NCI-H2107 (cell line): ENCODE results near the gene ABCB4.
"Not testable (repeated sequence)": the region's sequence is repeated elsewhere in the genome, so short reads cannot be mapped to it uniquely, and the experiment has no call there.

Source experiments
- DNase-seq: peaks from one replicate; lab custom pipeline; 2025; lab: John Stamatoyannopoulos, UW

The ABCB4 gene

GRCh38 chr7:87476179-87476557, 688 bp upstream of the ABCB4 start:
- DNase-seq: no peak

- no peak for DNase-seq
Measured at GRCh38 chr7:87474533-87475358, 734 bp downstream of the ABCB4 start.

- no peak for DNase-seq
Measured at GRCh38 chr7:87473986-87474385, 1.5 kb downstream of the ABCB4 start.

GRCh38 chr7:87473192-87473591, 2.3 kb downstream of the ABCB4 start:
- DNase-seq: no peak

GRCh38 chr7:87471473-87471872, 4.0 kb downstream of the ABCB4 start:
- no peak for DNase-seq

- not testable (repeated sequence) for DNase-seq
Measured at GRCh38 chr7:87469204-87469603, 6.3 kb downstream of the ABCB4 start.

GRCh38 chr7:87465534-87465880, 10.0 kb downstream of the ABCB4 start:
- not testable (repeated sequence) for DNase-seq

- peak; percentile 16 for DNase-seq
Measured at GRCh38 chr7:87464830-87465533, 10.5 kb downstream of the ABCB4 start.

GRCh38 chr7:87463982-87464381, 11.5 kb downstream of the ABCB4 start:
- no peak for DNase-seq

- DNase-seq: not testable (repeated sequence)
Measured at GRCh38 chr7:87460444-87460843, 15.0 kb downstream of the ABCB4 start.

GRCh38 chr7:87459941-87460340, 15.5 kb downstream of the ABCB4 start:
- no peak for DNase-seq

- no peak for DNase-seq
Measured at GRCh38 chr7:87458148-87458547, 17.3 kb downstream of the ABCB4 start.

- no peak for DNase-seq
Measured at GRCh38 chr7:87456247-87456646, 19.2 kb downstream of the ABCB4 start.

- DNase-seq: no peak
Measured at GRCh38 chr7:87452279-87452678, 23.2 kb downstream of the ABCB4 start.

GRCh38 chr7:87451187-87451586, 24.3 kb downstream of the ABCB4 start:
- no peak for DNase-seq

GRCh38 chr7:87450706-87451105, 24.8 kb downstream of the ABCB4 start:
- DNase-seq: no peak

GRCh38 chr7:87448388-87448787, 27.1 kb downstream of the ABCB4 start:
- DNase-seq: no peak

- DNase-seq: no peak
Measured at GRCh38 chr7:87447116-87447635, 28.3 kb downstream of the ABCB4 start.

GRCh38 chr7:87445897-87446296, 29.6 kb downstream of the ABCB4 start:
- DNase-seq: no peak

- no peak for DNase-seq
Measured at GRCh38 chr7:87435546-87435945, 39.9 kb downstream of the ABCB4 start.

GRCh38 chr7:87432536-87432935, 42.9 kb downstream of the ABCB4 start:
- no peak for DNase-seq

- DNase-seq: no peak
Measured at GRCh38 chr7:87427288-87427687, 48.2 kb downstream of the ABCB4 start.

GRCh38 chr7:87426160-87426559, 49.3 kb downstream of the ABCB4 start:
- DNase-seq: no peak
